NCI-H187 (cell line): ENCODE results near the gene AHR.
A peak's percentile ranks its signal among the peaks of the same experiment; 100 is the strongest.

Source experiments
- DNase-seq, 2 experiments: peaks; one replicate each; lab custom pipeline; 2025; lab: John Stamatoyannopoulos, UW

AHR gene

DNA sequence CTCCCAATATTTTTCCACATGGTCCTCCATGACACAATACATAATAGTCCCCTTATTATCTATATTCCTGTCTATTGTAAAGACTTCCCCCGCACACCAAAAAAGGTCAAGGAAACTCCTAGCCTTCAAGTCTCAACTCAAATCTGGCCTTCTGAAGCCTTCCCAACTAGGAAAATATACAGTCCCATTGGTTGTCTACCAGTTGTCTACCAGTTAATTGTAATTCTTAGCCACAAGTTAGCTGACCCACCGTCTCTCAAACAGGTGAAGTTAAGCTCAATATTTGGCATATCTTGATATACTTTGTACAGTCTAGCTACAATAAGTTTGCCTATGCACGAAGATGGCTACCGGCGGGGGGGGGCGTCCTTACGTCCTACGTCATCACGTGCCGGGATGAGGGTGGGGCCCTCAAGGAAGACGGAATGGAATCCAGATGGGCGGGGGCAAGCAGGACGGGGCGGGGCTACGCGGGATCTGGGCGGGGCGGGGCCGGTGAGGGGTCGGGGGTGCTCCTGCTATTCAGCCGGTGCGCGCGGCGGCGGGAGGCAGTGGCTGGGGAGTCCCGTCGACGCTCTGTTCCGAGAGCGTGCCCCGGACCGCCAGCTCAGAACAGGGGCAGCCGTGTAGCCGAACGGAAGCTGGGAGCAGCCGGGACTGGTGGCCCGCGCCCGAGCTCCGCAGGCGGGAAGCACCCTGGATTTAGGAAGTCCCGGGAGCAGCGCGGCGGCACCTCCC, at the start of gene AHR:
Gene AHR, plus strand, starts transcription at position 551 of the 738 bp plus-strand sequence. CDS start 613 bp downstream, outside the sequence.
- DNase-seq: peak; percentile 37 to 76

DNA sequence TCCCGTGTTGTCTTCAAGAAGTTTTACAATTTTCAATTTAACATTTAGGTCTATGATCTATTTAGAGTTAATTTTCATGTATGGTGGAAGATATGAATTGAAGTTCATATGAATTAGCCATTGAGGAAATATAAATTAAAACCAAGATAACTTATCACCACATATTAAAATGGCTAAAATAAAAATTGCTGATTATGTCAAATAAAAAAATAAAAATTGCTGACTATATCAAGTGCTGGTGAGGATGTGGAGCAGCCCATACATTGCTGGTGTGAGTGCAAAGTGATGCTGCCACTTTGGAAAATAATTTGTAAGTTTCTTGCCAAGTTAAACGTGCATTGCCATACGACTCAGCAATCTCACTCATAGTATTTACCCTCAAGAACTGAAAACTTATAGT, 44.6 kb upstream of the AHR start:
- DNase-seq: no peak

DNA sequence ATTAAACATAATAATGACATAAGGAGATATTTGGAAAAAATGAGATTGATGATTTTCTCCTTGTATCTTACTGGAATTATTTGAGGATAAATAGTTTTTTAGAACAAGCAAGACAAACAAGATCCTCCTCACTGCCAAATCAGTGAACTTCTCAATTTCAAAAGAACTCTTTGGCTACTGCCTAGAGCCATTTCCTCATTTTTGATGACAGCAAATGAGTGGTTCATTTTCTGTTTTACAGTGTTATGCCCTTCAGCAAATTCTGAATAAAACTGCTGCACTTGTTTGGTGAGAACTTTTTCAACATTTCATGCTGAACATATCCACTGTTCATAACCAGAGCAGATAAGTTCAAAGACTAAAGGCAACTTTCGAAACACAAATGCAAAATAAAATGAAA, 42.5 kb upstream of the AHR start:
- no peak for DNase-seq

DNA sequence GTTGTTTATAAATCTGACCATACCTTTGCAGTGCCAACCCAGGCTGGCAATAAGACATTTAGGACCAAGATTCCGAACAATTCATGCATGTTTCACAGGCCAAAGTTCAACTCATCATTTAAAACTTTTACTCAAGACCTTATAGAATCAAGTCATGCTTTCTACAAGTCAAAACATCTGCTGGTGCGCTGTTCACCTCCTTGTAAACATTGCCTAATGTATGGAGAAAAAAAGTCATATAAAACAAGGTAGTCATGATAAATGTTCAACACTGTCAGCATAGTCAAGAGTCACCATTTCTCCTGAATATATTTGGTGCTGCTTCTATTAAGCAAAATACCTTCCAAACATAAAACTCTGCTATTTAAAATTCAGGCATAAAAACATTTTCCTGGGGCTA, 42.1 kb upstream of the AHR start:
- no peak for DNase-seq

DNA sequence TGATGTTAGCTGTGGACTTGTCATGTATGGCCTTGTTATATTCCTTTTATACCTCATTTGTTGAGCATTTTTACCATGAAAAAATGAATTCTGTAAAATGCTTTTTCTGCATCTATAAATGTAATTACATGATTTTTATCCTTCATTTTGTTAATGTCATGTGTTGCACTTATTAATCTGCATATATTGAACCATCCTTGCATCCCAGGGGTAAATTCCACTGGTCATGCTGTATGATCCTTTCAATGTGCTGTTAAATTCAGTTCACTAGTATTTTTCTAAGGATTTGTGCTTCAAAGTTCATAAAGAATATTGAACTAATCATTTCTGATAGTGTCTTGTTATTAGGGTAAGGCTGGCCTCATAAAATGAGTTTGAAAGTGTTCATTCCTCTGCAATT, 31.9 kb upstream of the AHR start:
- DNase-seq: no peak

DNA sequence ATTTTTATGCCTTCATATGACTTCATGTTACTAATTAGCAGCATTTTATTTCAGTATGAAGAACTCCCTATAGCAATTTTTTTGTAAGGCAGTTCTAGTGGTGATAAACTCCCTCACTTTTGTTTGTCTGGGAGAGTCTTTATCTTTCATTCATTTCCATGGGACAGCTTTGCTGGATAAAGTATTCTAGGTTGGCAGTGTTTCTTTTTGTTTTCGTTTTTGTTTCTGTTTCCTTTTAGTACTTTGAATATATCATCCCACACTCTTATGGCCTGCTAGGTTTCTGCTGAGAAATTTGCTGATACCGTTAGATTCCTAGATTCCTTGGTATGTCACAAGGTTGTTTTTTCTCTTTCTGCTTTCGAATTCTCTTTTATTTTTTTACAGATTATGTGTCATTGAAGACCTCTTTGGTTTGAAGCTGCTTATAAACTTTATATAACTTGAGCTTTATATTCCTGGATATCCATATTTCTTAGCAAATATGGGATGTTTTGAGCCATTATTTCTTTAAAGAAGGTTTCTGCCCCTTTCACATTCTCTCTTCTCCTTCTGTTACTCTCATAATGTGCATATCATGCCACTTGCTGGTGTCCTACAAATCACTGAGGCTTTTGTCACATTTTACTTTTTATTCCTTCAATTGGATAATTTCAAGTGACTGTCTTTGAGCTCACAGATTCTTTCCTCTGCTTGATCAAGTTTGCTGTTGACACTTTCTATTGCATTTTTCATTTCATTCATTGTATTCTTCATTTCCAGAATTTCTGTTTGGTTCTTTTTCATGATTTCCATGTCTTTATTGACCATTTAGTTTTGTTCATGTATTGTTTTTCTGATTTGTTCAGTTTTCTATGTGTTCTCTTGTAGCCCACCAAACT, 28.9 kb upstream of the AHR start:
- no peak for DNase-seq

DNA sequence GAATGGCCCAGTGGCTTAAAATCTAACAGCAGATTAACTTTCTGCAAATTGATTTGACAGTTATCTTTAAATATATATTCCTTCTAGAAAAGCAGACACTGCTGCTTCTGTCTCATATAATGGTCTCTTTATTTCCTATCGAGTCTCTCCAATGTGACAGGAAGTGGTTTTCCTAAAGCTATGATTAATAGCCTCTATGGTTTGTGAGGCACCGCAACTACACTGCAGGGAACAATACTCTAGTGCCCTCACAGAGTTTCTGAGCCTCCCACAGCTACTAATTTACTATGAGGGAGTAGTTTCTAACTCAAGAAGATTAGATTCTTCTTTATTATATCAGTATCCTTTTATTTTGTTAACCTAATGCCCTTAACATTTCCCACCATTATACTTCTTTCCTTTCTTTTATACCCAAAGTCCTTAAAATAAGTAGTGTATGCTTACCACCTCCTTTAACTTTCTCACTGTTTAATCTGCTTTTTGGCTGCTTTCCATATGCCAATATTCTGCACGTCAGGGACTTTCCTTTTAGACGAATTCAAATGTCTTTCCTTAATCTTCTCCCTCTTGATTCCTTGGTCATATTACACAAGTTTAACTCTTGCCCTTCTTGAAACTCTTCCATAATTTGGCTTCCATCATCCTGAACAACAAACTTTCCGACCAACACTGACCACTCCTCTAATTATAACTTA, 23.8 kb upstream of the AHR start:
- no peak for DNase-seq

DNA sequence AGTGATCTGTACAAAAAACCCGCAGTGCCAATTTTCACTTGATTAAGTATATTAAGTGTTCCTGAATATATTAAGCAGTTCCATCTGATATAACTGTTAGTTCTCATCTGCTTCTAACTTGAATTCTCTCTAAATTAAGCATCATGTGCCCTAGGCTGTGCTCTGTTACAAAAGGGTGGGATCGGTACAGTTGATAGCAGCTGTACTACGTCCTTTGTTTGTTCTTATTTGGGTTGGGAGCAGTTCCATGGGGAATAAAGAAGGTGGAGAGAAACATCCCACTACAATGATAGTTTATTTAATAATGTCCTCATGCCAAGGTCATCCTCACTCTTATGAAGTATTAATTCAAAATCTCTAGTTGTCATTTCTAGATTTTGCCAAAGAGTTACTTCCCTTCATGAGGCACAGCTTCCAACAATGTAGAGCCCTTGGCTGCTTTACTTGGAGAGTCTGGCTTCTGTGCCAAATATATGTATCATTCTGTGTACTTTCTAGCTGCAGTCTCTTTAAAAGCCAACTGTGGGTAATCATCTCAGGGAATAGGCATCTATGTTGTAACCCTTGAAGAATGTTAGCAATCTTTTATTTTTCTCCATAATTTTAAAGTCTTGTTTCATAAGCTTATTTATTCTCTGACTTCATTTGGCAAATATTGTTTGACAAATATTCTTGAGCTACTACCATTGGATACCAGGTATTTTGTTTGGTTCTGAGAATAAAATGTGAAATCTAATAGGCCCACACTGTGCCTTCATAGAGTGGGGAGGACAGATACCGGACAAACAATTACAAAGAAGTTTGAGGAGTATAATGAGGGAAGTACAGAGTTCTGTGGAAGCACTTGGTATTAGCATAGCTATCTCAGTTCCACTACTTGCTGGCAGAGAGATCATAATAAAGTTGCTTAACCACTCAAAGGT, 22.4 kb upstream of the AHR start:
- DNase-seq: no peak

DNA sequence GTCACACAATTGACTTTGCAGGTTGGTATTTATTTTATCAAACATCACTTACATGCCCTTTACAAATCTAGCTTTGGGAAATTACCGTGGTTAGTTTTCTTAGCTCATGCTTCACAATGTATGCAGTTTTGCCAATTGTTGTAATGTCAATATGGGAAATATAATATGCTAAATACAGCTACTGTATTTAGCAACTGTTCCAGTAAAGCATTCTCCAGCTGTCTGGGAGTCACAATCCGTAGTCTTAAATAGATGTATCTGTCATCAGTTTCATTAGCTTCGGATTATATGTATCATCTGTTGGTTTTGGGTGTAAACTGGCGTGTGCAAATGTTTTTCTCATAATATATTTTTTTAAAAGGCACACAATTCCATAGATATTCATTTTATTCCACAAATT, 19.4 kb upstream of the AHR start:
- DNase-seq: no peak

DNA sequence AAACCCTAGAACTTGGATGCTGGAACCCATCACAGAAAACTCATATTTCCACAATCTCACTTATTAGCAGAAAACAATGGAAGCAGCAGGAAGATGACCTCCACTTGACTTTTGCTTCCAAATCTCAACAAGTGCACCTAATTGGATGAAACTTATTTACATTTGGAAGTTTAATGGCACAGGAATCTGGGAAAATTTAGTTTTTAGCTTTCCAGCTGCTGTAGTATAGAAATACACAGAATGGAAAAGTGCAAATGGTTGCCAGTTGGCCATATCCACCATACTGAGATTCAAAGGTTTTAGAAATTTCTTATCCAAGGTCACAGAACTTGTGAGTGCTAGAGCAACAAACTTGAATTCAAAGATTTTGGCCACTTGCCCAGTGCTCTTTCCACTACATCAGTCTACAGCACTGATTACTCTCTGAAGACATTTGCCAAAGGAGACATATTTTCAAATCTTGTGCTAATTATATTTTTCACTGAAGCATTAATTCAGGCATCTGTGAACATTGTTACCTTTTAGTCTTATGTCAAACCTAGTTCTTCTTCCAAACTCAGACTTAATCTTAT, 9.3 kb upstream of the AHR start:
- no peak for DNase-seq

DNA sequence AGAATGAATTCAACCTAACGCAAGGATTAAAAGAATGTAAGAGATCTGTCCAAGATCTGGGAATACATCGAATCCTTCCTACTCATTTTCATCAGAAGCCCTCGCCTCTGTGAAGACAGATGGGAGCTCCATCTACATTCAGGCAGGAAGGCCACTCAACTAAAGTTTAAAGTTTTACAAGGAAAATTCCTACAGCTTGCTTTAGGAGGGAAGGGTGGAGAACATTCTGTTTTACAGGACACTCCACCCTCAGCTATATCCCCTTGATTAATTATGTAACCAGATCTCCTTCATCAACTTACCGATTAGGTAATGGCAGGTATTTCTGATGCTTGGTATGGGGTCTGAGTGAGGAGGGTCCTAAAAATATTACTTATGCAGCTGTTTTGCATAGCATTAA, 5.6 kb upstream of the AHR start:
- DNase-seq: no peak

DNA sequence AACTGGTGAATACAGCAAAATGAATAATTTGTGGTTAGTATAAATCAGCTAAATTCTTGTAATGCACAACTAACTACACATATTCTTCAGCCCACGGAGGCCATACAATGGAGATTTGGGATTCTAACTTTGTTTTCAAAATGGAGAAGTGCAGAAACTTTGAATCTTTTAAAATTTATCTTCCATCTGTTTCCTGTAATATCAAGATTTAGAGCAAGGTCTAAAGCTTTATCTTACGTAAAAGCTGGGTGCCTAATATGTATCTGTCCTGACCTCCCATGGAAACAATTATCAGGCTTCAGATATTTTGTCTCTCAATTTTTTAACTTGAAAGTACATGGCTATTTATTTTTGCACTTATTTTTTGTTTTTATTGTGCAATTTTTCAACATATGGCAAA, 5.0 kb upstream of the AHR start:
- no peak for DNase-seq

DNA sequence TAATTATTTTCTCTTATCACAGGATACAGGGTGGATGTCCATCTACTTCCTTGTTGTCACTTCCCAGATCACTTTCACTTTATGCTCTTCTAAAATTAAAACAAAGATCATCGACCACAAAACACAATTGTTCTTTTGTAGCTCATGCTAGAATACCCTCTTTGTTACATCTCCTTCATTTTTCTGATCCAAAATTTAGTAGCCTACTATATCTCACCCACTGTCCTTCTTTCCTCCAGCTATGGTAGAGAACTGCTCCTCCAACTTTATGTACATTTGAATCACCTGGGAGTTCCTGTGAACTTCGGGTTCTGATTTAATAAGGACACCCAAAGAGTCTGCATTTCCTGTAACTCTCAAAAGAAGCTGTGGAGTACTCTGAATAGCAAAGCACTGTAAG, 1.2 kb upstream of the AHR start:
- no peak for DNase-seq

DNA sequence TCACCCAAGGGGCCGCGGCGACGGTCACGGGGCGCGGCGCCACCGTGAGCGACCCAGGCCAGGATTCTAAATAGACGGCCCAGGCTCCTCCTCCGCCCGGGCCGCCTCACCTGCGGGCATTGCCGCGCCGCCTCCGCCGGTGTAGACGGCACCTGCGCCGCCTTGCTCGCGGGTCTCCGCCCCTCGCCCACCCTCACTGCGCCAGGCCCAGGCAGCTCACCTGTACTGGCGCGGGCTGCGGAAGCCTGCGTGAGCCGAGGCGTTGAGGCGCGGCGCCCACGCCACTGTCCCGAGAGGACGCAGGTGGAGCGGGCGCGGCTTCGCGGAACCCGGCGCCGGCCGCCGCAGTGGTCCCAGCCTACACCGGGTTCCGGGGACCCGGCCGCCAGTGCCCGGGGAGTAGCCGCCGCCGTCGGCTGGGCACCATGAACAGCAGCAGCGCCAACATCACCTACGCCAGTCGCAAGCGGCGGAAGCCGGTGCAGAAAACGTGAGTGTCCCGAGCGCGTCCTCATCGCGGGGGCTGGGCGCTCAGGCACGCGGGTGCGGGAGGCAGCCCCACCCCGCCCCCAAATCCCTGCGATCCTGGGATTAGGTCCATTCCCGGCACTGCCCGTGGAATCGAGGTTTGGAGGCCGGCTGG, 509 bp downstream of the AHR start:
- peak in 1 of 2 experiments; percentile 15 for DNase-seq

DNA sequence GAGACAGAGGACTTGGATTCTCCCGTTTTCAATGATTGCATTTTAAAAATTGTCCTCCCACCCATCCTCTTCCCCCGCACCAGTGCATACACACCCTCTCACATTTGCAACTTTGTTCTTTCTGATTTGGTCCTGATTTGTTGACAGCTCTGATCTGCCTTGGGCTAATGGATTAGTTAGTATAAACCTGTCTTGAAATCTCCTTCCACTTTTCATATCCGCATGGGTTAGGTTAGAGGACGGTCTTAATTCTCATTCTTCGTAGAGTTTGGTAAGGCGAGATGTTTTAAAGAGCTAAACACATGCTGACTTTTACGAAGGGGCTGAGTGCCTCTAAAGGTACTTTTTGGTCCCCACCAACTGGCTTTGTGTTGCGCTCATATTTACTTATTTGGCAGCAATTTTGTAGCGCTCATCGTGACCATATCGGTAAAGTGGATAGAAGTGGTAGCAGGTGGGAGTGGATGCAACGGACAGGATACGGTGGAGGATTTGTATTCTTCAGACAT, 1.1 kb downstream of the AHR start:
- no peak for DNase-seq

DNA sequence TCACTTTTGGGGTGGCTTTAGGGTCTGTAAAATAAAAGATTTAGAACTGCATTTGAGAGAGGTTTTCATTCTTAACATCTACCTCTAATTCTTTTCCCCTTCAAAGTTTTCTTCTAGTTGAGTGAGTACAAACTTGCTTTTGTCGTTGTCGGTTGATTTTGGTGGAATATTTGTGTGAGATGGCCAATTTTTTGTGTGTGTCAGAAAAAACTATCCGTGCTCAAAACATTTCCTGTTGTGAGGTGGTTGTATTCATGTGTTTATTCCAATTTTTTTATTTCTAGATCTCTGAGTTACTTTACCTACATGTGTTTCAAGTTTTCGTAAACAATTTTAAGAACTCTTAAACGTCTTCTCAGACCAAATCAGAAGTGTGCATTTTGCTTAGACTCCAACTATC, 1.6 kb downstream of the AHR start:
- no peak for DNase-seq

DNA sequence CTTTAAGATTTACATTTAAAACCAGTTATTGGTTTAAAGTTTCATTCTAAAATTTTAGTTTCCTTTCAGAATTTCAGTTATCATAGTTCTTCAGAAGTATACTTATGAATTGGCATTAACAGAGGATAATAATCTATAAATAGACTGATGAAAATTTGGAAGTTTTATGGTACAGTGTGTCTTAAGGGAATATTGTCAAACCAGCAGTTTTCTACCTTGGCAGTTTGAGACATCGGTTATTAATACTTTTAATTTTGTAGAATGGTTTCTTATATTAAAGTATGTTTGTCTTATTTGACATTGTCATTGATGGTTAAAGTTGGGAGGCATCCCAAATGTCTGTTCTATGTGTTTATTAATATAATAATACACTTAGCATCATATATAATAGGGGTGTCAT, 2.0 kb downstream of the AHR start:
- no peak for DNase-seq

DNA sequence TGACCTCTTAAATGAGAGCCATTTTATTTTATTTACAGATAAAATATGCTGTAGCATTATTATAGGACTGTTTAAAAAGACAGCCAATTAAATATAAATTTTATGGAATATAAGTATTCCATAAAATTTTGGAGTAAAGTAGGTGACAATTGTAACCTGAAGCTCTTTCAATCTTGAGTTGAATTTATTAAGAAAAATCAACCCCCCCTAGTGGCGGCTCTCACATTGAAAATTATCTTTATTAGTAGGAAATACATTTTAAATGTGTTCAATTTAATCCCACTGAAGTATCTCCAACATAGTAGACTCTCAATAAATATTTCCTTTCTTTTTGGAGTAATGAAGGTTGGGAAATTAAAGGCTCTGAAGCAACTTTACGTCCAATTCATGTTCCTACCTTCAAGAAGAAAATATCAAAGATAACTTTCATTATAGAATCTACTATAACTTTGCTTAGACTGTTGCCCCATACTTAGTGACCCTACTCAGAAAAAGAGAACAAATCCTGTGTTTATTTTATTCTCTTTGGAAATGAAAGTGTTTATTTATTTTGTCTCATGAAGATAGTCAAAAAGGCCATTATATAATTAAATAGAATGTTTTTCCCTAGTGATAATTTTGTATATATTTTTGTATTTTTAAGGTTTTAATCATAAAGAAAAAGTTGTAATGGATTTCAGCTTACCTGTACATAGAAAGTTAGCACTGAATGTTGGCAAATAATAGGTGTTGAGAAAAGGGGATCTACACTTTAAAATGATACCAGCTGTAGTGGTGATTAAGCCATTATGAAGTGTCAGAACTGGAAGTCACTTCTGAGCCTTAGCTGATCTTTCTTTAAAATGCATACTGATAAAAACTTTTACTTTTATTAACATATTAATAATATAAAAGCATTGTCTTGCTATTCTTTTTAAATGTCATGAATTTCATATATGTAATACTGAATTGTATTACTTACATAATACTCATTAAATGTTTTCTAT, 3.3 kb downstream of the AHR start:
- peak in 1 of 2 experiments; percentile 4 for DNase-seq

DNA sequence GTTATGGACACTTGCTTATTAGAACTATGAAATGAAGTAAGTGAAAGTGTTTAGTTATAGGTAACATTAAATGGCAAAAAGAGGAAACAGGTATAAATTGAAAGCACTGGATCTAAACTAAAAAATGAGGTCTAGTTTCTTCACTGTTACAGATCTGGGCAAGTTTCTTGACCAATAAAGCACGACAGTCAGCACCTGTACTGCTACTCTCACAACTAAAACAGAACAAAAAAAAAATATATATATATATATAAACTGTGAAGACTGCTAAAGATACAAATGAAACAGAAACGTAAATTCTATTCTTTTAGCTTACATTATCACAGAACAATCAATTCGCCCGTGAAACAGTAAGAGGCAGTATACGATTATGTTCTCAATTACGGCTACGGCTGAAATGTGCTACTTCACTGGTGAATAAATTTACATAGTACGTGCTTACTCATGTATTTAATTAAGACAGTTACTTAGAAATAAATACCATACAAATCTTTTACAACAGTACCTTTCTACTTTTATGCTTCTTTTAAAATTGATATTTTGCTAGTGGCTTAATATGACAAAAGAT, 4.2 kb downstream of the AHR start:
- no peak for DNase-seq
